Skeletal muscle tissue (tissue), 4 donors: ENCODE measurements around the gene GABRB2. TPM values are rescaled to one million over a fixed set of nuclear protein-coding genes. Genes with fewer than 3 reads are reported as not detected.

Source experiments
- H3K27ac ChIP-seq: one replicate; pipeline ENCODE4 v1.7.0; 2013; ENCODE audit warnings: mild to moderate bottlenecking, low read depth, low read length, inconsistent platforms
- H3K27me3 ChIP-seq, 3 donors: one replicate each; pipeline ENCODE4 v1.7.0; 2013; ENCODE audit warnings: low read length in 3 of 3; ENCODE audit not compliant: control insufficient read depth in 3 of 3, insufficient read depth in 3 of 3
- H3K36me3 ChIP-seq, 3 donors: one replicate each; pipeline ENCODE4 v1.7.0; 2013; ENCODE audit warnings: low read length in 3 of 3; ENCODE audit not compliant: control insufficient read depth in 3 of 3, insufficient read depth in 3 of 3
- H3K4me1 ChIP-seq, 3 donors: one replicate each; pipeline ENCODE4 v1.7.0; 2013; ENCODE audit warnings: low read length in 3 of 3, mild to moderate bottlenecking in 3 of 3; ENCODE audit not compliant: control insufficient read depth in 3 of 3, insufficient read depth in 3 of 3
- H3K4me3 ChIP-seq, 3 donors: one replicate each; pipeline ENCODE4 v1.7.0; 2013; ENCODE audit warnings: low read length in 3 of 3
- H3K9ac ChIP-seq, 3 donors: one replicate each; pipeline ENCODE4 v1.7.0; 2013; ENCODE audit warnings: low read length in 3 of 3, mild to moderate bottlenecking in 3 of 3, moderate library complexity in 2 of 3, low read depth in 1 of 3
- H3K9me3 ChIP-seq, 3 donors: one replicate each; pipeline ENCODE4 v1.7.0; 2013; ENCODE audit warnings: low read length in 3 of 3; ENCODE audit not compliant: control insufficient read depth in 3 of 3
- total RNA-seq: library from RNA; depleted of rRNA; stranded (reverse); fragments of >200 nt; gene quantifications from one replicate; pipeline ENCODE4 v1.2.3, GENCODE V29; 2014
- donor health status: Osteomylitis.

Gene GABRB2
- total RNA-seq, 1 donor from 2014 or later, result 1.0 TPM

DNA sequence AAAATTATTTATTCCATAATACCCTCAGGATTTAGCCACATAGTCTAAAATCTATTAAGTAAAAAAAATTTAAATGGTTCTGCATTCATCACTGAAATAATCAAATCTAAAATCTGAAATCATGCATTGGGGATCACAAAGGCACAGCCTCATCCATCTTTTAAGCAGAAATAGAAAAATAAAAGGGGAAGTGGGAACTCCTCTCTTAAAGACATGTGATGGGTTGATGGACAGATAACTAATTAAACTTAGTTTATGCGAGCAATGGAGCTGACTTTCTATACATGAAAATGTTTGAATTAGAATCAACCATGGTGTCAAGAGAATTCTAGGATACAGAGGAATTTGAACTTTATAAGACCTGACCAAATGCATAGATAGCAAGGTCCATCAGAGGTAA lies 170.5 kb downstream of the GABRB2 start:
- Histone ChIP-seq H3K9ac (no peak overlapping the region), H3K4me3 (no peak overlapping the region), H3K9me3 (no peaks in the 10 kb centered on the region), H3K27ac (no peak overlapping the region), H3K36me3 (no peaks in the 10 kb centered on the region), H3K4me1 (no peaks in the 10 kb centered on the region), H3K27me3 (no peaks in the 10 kb centered on the region)

DNA sequence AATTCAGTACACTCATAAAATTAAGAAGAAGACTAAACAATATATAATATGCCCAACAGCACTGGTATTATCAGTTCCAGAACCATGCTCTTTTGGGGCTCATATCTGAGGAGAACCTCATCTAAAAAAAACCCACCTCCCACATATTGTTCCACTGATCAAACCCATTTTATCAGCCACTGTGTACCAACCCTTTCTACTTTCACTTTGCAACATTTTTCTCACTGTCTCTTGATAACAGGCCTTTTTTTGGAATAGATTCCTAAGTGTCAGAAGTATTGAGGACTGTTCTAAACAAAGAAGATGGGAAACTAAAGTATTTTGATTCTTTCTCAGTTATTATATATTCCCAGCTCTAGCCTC lies 173.2 kb downstream of the GABRB2 start:
- H3K27ac ChIP-seq, result no peak overlapping the region
- no peak overlapping the region for H3K9ac ChIP-seq
- H3K27me3 ChIP-seq, result no peaks in the 10 kb centered on the region
- H3K4me1 ChIP-seq, result no peaks in the 10 kb centered on the region
- no peaks in the 10 kb centered on the region for H3K9me3 ChIP-seq
- H3K4me3 ChIP-seq, result no peak overlapping the region
- H3K36me3 ChIP-seq, result no peaks in the 10 kb centered on the region

DNA sequence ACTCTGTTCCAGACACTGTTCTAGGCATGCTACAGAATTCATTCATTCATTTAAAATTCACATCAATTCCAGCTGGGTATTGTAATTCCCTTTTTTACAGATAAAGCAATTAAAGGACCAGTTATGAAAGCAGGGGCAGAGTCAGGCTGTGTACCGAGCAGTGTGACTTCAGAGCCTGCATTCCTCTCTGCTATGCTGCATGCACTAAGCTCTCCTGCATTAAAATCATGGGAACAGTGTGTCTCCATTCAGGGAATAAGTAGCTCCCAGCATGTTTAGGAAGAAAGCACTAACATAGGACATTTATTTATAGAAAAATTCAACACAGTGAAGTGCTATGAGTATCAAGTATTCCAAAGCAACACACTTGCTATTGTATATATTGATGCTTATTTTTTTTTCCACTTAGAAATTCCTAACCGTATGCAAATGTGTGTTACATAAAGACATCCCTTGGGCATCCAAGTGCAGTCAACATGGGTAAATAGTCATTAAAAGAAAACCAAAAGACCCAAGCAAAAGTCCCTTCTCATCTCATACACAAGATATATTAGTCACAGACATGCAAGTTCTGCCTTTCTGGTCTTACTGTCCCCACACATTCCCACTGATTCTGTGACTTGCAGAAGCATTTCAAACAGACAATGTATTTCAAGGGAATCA lies 173.7 kb downstream of the GABRB2 start:
- Histone ChIP-seq H3K27ac (no peak overlapping the region), H3K36me3 (no peaks in the 10 kb centered on the region), H3K9me3 (no peaks in the 10 kb centered on the region), H3K27me3 (no peaks in the 10 kb centered on the region), H3K4me3 (no peak overlapping the region), H3K4me1 (no peaks in the 10 kb centered on the region), H3K9ac (no peak overlapping the region)

DNA sequence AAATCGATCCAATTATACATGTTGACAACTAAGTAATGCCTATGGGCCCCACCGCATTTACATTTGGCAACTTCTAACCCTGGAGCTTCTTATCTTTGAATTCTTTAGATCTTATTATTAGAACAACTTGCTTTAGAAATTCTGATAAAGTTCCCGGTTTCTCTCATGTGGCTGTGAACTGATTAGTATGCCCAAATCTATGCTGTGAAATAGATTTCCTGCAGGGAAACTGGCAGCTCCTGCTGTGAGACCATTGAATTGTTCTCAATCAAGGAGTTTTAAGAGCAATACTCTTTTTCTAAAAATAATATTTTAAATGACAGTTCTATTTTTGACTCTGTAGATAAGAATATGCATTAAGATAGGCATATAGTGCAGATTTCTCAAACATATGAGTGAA lies 177.5 kb downstream of the GABRB2 start:
- Histone ChIP-seq H3K4me3 (no peak overlapping the region), H3K27ac (no peak overlapping the region), H3K27me3 (no peaks in the 10 kb centered on the region), H3K4me1 (no peaks in the 10 kb centered on the region), H3K9ac (no peak overlapping the region), H3K36me3 (no peaks in the 10 kb centered on the region), H3K9me3 (no peaks in the 10 kb centered on the region)

DNA sequence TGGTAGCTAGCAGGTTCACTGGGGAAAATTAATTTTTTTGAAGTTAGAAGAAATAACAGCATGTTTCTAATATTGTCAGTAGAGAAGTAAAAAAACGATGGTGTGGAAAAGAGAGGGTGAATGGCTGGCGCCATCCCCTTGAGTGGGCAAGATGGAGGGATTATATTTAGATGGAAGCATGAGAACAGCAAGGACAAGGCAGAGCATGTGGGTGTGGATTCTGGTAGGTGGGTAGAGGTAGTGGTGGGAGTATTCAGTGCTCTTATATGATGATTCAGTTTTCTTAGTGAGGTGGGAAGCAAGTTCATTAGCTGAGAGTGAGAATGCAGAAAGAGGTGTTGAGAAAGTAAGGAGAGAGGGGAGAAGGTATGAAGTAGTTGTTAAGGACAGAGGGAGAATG lies 188.1 kb downstream of the GABRB2 start:
- Histone ChIP-seq H3K4me3 (no peak overlapping the region), H3K27ac (no peak overlapping the region), H3K36me3 (no peaks in the 10 kb centered on the region), H3K27me3 (no peaks in the 10 kb centered on the region), H3K9ac (no peak overlapping the region), H3K4me1 (no peaks in the 10 kb centered on the region), H3K9me3 (no peaks in the 10 kb centered on the region)

DNA sequence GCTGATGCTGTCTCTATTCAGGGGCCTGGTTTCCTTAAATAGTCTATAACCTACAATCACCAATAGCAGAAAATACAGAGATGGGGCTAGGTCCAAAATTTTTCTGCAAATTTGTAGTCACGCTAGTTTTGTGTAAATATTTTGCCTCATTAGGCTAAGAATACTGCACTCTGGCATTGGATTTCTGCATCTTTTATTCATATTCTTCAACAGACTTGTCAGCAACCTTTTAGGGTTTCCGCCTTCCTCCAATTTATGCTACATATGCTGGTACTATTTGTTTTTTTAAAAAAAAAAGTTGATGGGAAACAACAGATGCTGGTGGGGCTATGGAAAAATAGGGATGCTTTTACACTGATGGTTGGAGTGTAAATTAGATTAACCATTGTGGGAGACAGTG lies 202.3 kb downstream of the GABRB2 start:
- no peaks in the 10 kb centered on the region for H3K9me3 ChIP-seq
- no peak overlapping the region for H3K9ac ChIP-seq
- H3K4me3 ChIP-seq, result no peak overlapping the region
- no peaks in the 10 kb centered on the region for H3K36me3 ChIP-seq
- H3K27ac ChIP-seq, result no peak overlapping the region
- no peaks in the 10 kb centered on the region for H3K4me1 ChIP-seq
- no peaks in the 10 kb centered on the region for H3K27me3 ChIP-seq

DNA sequence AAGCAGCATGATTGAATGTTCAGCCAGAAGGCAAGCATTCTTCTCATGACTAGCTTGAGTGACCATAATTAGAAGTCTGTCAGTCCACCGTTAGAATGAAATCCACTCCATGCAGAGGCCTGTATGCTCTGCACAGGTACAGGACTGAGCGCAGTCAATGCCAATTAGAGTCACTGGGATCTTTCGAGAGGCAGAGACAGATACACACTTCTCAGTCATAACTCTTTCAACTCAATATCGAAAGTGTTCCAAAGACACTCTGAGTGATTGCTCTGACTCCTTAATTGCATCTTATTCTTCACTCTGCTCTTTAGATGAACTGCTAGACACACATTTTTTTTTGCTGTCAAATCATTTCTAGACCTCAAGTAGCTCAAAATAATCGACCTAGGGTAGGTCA lies 203.6 kb downstream of the GABRB2 start:
- H3K4me1 ChIP-seq, result no peaks in the 10 kb centered on the region
- no peaks in the 10 kb centered on the region for H3K9me3 ChIP-seq
- H3K36me3 ChIP-seq, result no peaks in the 10 kb centered on the region
- H3K27me3 ChIP-seq, result no peaks in the 10 kb centered on the region
- H3K9ac ChIP-seq, result no peak overlapping the region
- H3K27ac ChIP-seq, result no peak overlapping the region
- no peak overlapping the region for H3K4me3 ChIP-seq

DNA sequence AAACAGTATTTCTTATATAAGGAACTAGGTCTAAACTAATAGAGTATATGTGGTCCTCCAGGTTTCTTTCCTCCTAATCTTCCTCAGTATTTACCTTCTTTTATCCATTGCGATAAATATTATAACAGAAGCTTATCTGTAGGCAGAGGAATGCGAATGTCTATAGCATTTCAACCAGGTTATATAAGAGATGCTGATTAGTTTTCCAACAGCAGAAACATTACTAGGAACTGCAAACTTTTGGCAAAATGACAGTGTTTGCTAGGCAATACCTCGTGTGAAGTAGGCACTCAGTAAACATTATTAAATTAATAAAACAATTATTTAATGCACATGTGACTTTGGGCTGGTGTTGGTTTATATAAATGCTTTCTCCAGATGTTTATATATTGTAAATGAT lies 206.5 kb downstream of the GABRB2 start:
- no peaks in the 10 kb centered on the region for H3K9me3 ChIP-seq
- no peaks in the 10 kb centered on the region for H3K36me3 ChIP-seq
- no peaks in the 10 kb centered on the region for H3K27me3 ChIP-seq
- H3K27ac ChIP-seq, result no peak overlapping the region
- no peaks in the 10 kb centered on the region for H3K4me1 ChIP-seq
- H3K9ac ChIP-seq, result no peak overlapping the region
- H3K4me3 ChIP-seq, result no peak overlapping the region

DNA sequence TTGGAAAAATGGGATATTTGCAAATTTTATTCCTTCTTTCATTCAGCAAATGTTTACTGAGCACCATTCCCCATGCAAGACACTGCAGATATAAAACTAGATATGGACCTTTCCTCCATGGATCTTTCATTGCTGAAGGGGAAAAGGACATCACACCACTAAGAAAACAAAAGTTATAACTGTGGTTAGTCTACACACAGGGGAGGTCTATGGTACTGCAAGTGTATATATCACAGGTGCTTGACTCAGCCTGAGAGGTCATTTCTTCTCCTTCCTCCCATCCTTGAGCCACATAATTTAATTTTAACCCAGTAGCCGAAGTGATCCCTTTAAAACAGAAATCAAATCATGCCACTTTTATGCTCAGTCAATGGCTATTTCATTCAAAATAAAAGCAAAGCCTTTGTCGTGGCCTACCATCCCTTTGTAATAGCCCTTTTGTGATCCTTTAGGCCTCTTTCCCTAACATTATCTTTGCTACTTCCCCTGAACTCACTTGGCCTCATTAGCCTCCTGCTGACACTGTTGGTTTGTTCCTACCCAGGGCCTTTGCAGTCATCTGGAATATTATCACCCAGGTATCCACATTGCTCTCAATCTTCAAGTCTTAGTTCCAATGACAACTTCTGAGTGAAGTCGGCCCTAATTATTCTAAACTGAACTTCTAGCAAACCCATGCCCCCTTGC lies 213.2 kb downstream of the GABRB2 start:
- H3K36me3 ChIP-seq, result no peaks in the 10 kb centered on the region
- no peak overlapping the region for H3K4me3 ChIP-seq
- no peak overlapping the region for H3K27ac ChIP-seq
- no peaks in the 10 kb centered on the region for H3K4me1 ChIP-seq
- no peak overlapping the region for H3K9ac ChIP-seq
- H3K9me3 ChIP-seq, result no peaks in the 10 kb centered on the region
- no peaks in the 10 kb centered on the region for H3K27me3 ChIP-seq

DNA sequence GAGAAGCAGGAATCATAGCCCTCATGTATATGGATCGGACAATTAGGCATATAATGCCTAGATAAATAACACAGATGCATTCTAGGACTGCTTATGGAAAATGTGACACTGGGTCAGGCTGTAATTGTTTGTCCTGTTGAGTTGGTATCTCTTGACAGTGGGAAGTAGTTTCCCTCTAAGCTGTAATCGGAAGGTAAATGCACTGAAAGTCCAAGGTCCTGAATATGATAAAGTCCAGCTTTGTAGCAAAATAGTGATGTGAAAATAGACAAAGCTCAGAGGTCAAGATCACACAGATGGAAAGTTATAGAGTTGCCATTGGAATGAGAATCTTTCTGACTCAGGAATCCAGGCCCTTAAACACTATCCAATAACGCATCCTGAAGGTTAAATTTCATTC lies 214.2 kb downstream of the GABRB2 start:
- H3K4me3 ChIP-seq, result no peak overlapping the region

More for the DNA sequence above, 214.2 kb downstream of the GABRB2 start:
- Histone ChIP-seq H3K9me3 (no peaks in the 10 kb centered on the region), H3K4me1 (no peaks in the 10 kb centered on the region), H3K36me3 (no peaks in the 10 kb centered on the region), H3K27ac (no peak overlapping the region), H3K9ac (no peak overlapping the region), H3K27me3 (no peaks in the 10 kb centered on the region)
